Islet of Langerhans (tissue), 1 donor: ENCODE data around the gene S1PR5.

ENCODE experiments used
- FAIRE-seq: peaks from one replicate; lab custom pipeline; 2011; peaks lifted over from hg19 to GRCh38; lab: Jason Lieb, UNC

S1PR5 gene

GRCh38 chr19:10467104-10467706 lies 50.0 kb downstream of the S1PR5 start:
- no peak for FAIRE-seq

- FAIRE-seq = no peak
Measured at GRCh38 chr19:10464456-10464855, 52.8 kb downstream of the S1PR5 start.
